GM10266 (cell line): Measurements from ENCODE around the gene GUCA2B.

Source experiments
- DNase-seq: peaks from one replicate; pipeline ENCODE4 v3.0.0; 2012; ENCODE audit errors: extremely low spot score
- TF ChIP-seq, protein P1 (sequence below): IDR thresholded peaks from 2 replicates; pipeline ENCODE4 v1.5.1; 2012; ENCODE audit warnings: mild to moderate bottlenecking, low read depth; ENCODE audit not compliant: control insufficient read depth, insufficient read depth; ENCODE audit errors: missing control alignments

The GUCA2B gene

GRCh38 chr1:42157667-42158066, 4.5 kb downstream of the GUCA2B start:
- no peak for DNase-seq

DNA sequence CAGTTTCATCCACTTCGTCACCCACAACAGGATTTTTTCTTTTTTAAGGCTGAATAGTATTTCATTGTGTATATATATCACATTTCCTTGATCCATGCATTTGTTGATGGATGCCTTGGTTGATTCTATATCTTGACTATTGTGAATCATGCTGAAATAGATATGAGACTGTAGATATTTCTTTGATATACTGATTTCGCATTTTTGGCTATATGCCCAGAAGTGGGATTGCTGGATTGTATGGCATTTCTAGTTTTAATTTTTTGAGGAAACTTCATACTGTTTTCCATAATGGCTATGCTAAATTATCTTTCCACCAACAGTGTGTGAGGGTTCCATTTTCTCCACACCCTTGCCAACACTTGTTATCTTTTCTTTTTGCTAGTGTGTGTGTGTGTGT, 5.0 kb downstream of the GUCA2B start:
- no peak for DNase-seq
- TF ChIP-seq, protein P1, sequence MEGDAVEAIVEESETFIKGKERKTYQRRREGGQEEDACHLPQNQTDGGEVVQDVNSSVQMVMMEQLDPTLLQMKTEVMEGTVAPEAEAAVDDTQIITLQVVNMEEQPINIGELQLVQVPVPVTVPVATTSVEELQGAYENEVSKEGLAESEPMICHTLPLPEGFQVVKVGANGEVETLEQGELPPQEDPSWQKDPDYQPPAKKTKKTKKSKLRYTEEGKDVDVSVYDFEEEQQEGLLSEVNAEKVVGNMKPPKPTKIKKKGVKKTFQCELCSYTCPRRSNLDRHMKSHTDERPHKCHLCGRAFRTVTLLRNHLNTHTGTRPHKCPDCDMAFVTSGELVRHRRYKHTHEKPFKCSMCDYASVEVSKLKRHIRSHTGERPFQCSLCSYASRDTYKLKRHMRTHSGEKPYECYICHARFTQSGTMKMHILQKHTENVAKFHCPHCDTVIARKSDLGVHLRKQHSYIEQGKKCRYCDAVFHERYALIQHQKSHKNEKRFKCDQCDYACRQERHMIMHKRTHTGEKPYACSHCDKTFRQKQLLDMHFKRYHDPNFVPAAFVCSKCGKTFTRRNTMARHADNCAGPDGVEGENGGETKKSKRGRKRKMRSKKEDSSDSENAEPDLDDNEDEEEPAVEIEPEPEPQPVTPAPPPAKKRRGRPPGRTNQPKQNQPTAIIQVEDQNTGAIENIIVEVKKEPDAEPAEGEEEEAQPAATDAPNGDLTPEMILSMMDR = no peak

More at GRCh38 chr1:42157667-42158066, 4.5 kb downstream of the GUCA2B start:
- TF ChIP-seq, protein P1 = no peak

DNA sequence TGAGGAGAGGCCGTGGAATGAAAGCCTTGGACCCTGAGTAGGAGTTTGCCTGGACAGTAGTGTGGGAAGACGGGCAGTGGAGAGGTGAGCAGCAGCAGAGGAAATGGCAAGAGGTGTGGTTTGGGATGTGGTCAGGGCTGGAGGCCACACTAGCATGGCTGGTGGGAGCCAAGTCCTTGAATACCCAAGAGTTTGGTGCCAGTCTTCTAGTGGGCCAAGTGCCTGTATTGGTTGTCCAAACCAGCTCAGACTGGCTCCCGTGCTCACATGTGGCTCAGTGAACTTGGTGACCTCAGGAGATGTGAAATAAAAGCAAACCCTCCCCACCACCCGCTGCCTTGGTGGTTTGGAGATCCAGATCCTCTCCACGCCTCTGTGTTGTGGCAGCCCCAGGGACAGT, 9.0 kb downstream of the GUCA2B start:
- TF ChIP-seq, protein P1 = no peak
- no peak for DNase-seq

DNA sequence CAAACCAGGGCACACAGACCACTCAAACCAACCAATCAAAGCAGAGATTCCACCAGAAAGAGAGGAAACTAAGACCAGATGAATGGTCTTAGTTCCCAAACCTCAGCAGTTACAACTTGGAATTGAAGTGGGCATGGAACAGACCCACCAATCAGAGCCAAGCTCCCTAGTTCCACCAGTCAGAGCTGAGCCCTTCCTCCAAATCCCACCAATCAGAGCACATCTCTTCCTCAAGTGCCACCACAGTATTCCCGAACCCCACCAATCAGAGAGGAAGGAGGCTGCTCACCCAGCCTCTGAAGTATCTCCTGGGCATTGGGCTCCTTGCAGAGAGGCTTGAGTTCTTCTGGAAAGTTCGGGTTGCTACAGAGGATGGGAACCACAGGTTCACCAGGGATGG, 9.9 kb downstream of the GUCA2B start:
- DNase-seq = no peak
- TF ChIP-seq, protein P1 = no peak

DNA sequence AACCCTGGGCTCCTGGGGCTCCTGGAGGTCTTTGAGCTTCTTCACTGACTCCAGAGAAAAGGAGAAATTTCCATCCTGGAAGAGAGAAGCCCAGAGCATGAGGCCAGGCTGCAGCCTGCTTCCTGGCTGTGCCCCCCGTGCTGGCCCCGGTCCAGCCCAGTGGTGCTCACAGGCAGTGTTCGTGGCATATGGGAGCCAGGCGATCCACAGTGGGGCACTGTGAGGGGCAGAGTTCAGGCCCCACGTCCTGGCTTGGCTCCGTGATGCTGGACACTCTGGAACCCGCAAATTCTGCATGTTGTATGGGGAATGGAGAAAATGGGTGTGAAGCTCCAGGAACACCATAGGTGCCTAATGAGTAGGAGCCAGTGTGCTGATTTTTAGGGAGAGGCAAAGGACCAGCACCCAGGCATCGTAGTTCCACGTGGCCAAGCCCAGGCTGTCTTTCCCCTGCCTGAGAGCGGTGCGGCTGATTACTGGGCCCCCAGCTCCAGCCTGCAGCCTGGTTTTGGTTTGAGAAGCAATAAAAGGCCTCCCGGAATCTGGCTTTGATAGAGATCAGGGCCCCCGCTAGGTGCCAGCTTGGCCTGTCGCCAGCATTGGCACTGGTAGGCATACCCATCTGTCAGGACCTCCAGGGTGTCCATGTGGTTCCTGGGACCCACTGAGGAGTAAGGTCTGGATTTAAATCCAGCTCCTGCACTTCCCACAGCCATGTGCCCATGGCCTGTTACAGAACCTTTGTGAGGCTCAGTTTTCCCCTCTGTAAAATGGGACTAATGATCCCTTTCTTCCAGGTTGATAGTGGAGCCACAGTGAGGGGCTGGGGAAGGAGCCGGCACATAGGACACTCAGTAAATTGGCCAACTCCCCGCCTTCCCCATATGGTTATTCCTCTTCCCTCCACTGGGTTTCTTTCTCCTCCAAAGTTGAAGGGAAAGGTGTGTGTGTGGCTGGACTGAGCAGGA, 10.6 kb downstream of the GUCA2B start:
- TF ChIP-seq, protein P1 = no peak
- no peak for DNase-seq

- no peak for DNase-seq
Measured at GRCh38 chr1:42164551-42165420, 11.6 kb downstream of the GUCA2B start, which contains the start of gene GUCA2A. TSS of gene GUCA2A (minus strand) at chr1:42164745. CDS start at chr1:42164712, 33 bp downstream.

More at GRCh38 chr1:42164551-42165420, 11.6 kb downstream of the GUCA2B start, which contains the start of gene GUCA2A:
- TF ChIP-seq, protein P1 = no peak
